Astrocyte of the cerebellum (primary cell): ENCODE data around the gene CDK18.

Experiments
- DNase-seq: peaks from one replicate; pipeline ENCODE4 v3.0.0-alpha.2; 2011; ENCODE audit warnings: low read depth
- H3K4me3 ChIP-seq: 2 replicates; pipeline ENCODE4 v1.5.1; 2011; ENCODE audit warnings: mild to moderate bottlenecking, low read depth, low read length, moderate library complexity
- CTCF ChIP-seq: IDR thresholded peaks from 2 replicates; pipeline ENCODE4 v1.5.1; 2012; ENCODE audit warnings: low read length, low read depth, moderate library complexity, mild to moderate bottlenecking; ENCODE audit errors: missing control alignments
- in situ Hi-C: cut with HindIII; loops from 2 replicates; pipeline ENCODE4 v1.10.0; 2017; ENCODE audit warnings: low sequenced_read_pairs

CDK18 gene

GRCh38 chr1:205502111-205502810 is 2.2 kb upstream of the CDK18 start:
- TF ChIP-seq CTCF, result no peak
- DNase-seq, result no peak
- in situ Hi-C loops, result no loop called here
- H3K4me3 ChIP-seq, result no peak overlapping the region

GRCh38 chr1:205502992-205503391 is 1.5 kb upstream of the CDK18 start:
- TF ChIP-seq CTCF, result no peak
- in situ Hi-C loops, result no loop called here
- no peak for DNase-seq
- H3K4me3 ChIP-seq, result no peak overlapping the region

- no peak for TF ChIP-seq CTCF
- H3K4me3 ChIP-seq, result peak overlapping the region; percentile 45
- in situ Hi-C loops, result no loop called here
- no peak for DNase-seq
Observed at GRCh38 chr1:205505076-205505729, 734 bp downstream of the CDK18 start.

GRCh38 chr1:205505791-205506190 is 1.3 kb downstream of the CDK18 start:
- no peak overlapping the region for H3K4me3 ChIP-seq
- in situ Hi-C loops, result no loop called here
- TF ChIP-seq CTCF, result no peak
- no peak for DNase-seq

GRCh38 chr1:205506409-205507200 is 2.1 kb downstream of the CDK18 start:
- DNase-seq, result no peak
- in situ Hi-C loops, result no loop called here
- H3K4me3 ChIP-seq, result no peak overlapping the region
- TF ChIP-seq CTCF, result no peak

- in situ Hi-C loops, result no loop called here
- no peak overlapping the region for H3K4me3 ChIP-seq
- no peak for TF ChIP-seq CTCF
- DNase-seq, result no peak
Observed at GRCh38 chr1:205508227-205508714, 3.8 kb downstream of the CDK18 start.
